ENCODE data around the gene KRT27. TPM values are rescaled to one million over a fixed set of nuclear protein-coding genes. Genes with fewer than 3 reads are reported as not detected.

Gene KRT27
- total RNA-seq, 2 experiments from 2014 or later: not detected

DNA sequence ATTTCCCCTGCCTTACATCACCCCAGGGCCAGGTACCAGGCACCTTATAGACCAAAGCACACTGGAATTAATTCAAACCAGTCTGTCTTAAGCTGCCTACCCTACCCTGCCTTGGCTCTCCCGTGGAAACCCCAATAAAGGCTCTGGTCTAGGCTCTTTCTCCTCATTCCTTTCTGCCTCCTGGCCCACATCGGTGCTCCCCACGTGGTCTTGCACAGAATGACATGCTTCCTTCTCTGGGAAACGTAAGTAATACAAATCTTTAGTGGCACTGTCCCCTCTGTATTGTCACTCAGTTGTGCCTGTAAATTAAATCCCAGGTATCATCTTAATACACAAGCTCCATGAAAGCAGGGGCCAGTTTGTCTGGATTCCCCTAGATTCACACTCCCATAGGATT is 43.8 kb downstream of the KRT27 start:
- ChIA-PET POLR2A (no interaction called here), CTCF (no interaction called here)
- H3K36me3 Mint-ChIP-seq (ENCODE audit: low read depth): no peaks in the 10 kb centered on the region
- peaks cover 7% of the 10 kb centered on the region for H3K9me3 Mint-ChIP-seq (ENCODE audit: insufficient read depth)
- H3K4me3 Mint-ChIP-seq: no peak overlapping the region
- ATAC-seq (no peak), DNase-seq (no peak)
- no peaks in the 10 kb centered on the region for H3K4me1 Mint-ChIP-seq (ENCODE audit: low read depth)
- no peak overlapping the region for H3K27ac Mint-ChIP-seq
- H3K27me3 Mint-ChIP-seq (ENCODE audit: low read depth): peaks cover 29% of the 10 kb centered on the region

DNA sequence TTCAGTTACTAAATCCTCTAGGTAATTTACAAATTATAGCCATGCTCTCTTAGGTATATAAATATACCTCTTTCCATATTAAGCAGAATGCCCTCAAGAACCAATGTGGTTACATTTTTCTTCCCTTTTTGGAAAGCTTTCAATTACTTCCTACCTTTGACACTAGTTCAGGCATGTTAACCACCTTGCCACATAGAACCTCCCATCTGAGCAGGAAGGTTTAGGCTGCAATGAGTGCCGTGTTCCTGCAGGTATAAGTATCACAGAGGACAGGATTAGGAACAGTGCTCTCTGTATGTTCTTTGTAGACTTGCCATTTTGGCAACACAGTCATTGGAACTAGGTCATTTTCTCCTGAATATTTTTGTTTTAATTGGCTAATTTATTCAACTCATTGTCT is 47.3 kb downstream of the KRT27 start:
- no peak overlapping the region for H3K27ac Mint-ChIP-seq
- H3K4me1 Mint-ChIP-seq (ENCODE audit: low read depth): no peaks in the 10 kb centered on the region
- ATAC-seq (no peak), DNase-seq (no peak)
- CTCF ChIA-PET: no interaction called here
- H3K9me3 Mint-ChIP-seq (ENCODE audit: insufficient read depth): no peaks in the 10 kb centered on the region
- no peaks in the 10 kb centered on the region for H3K36me3 Mint-ChIP-seq (ENCODE audit: low read depth)
- H3K27me3 Mint-ChIP-seq (ENCODE audit: low read depth): peaks cover 31% of the 10 kb centered on the region
- POLR2A ChIA-PET: no interaction called here
- H3K4me3 Mint-ChIP-seq: no peak overlapping the region

DNA sequence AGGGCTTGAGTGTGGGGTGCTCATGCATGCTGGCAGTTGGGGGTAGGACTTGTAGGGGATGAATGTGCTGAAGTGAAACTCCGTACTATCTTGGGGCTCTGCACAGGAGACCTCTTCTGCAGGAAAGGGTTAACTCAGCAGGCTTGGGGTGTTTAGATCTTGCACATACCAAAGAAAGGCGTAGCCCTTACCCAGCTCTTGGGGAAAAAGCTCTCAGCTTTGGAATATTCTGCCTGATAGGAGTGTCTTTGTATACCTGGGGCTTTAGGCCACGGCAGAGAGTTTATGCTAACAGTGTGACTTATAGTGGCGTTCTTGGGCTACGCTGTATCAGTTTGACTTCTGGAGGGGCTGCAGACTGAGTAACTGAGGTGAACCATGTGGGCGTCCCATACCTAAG is 48.3 kb downstream of the KRT27 start:
- Mint-ChIP-seq H3K9me3 (ENCODE audit: insufficient read depth) (no peaks in the 10 kb centered on the region), H3K4me3 (no peak overlapping the region), H3K4me1 (ENCODE audit: low read depth) (no peaks in the 10 kb centered on the region), H3K36me3 (ENCODE audit: low read depth) (no peaks in the 10 kb centered on the region), H3K27ac (no peak overlapping the region), H3K27me3 (ENCODE audit: low read depth) (peaks cover 30% of the 10 kb centered on the region)
- ChIA-PET CTCF (no interaction called here), POLR2A (no interaction called here)
- no peak for ATAC-seq
- DNase-seq: no peak

DNA sequence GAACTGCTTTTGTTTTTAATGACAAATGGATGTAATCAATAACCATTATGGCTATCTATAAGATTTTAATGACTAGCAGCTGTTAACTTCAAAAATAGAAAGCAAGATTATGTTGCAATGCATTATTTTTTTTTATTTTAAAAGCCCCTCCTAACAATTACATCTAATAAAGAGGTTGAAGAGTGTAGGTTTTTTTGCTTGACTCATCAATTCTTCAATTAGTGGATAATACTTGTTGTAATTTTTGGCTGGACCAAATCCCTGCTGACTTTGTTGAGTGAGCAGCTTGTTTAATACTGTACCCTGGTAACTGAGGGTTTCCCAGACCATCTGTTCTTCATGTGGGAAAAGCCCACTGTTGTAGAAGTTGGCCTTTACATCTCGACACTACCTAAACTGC is 51.4 kb downstream of the KRT27 start:
- no peaks in the 10 kb centered on the region for H3K36me3 Mint-ChIP-seq (ENCODE audit: low read depth)
- POLR2A ChIA-PET: no interaction called here
- no peak overlapping the region for H3K27ac Mint-ChIP-seq
- ATAC-seq (no peak), DNase-seq (no peak)
- CTCF ChIA-PET: interaction anchor here (1.4 to 1.6 kb wide), 2 partner anchors 12 to 171 kb away, joined by 3 to 4 read pairs; no protein-coding TSS in a partner anchor
- no peak overlapping the region for H3K4me3 Mint-ChIP-seq
- H3K27me3 Mint-ChIP-seq (ENCODE audit: low read depth): peaks cover 28% of the 10 kb centered on the region
- H3K4me1 Mint-ChIP-seq (ENCODE audit: low read depth): no peaks in the 10 kb centered on the region
- H3K9me3 Mint-ChIP-seq (ENCODE audit: insufficient read depth): no peaks in the 10 kb centered on the region

DNA sequence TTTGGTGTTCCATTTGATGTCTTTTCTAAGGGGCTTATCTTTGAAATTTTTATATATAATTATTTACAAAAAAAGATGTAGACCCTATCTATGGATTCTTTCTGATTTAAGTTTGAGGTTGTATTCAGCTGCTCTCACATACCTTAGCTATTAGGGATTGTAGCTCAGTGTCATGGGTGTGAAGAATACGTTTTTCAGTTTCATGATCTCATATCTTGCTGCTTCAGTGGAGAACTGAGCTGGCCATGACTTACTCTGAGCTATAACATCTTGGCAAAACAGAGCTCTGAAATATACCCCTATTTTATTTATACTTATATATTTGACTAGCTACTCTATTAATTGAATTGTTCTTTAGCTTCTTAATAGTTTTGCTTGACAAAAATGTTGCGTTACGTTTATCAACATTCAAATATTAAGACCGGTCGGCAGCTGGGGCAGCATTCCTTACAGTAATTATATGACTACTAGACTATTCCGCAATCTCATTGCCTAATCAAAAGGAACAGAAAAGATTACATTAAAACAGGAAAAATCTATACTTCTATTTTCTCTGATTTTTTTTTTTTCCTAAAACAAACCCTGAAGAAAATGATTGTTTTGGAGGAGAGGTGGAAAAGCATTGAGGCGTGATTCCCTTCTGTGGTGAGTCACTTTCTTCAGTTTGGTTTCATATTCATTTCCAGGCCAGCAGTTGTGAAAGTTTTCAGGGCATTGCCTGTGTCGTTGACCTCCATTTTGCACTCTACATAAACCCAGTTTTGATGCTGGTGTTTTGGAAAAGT is 54.7 kb downstream of the KRT27 start:
- POLR2A ChIA-PET: no interaction called here
- no peaks in the 10 kb centered on the region for H3K36me3 Mint-ChIP-seq (ENCODE audit: low read depth)
- H3K9me3 Mint-ChIP-seq (ENCODE audit: insufficient read depth): no peaks in the 10 kb centered on the region

DNA sequence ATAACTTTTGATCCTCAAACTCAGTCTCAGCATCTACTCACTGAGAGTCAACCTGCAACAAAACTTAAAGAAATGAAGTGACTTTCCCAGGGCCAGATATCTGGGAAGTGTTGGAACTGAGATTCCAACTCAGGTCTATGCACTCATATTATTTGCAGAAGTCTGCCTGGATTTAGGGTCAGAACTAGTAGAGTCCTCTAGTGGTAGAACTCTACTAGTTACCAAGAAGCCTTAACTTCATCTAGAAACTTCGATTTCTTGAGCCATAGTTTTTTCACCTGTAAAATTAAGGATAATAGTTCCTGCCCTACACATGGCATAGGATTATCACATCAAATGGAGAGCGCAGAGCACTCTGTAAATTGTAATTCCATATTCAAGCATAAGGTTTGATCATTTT is 55.4 kb downstream of the KRT27 start:
- no peak for DNase-seq
- Mint-ChIP-seq H3K27me3 (ENCODE audit: low read depth) (peaks cover 29% of the 10 kb centered on the region), H3K36me3 (ENCODE audit: low read depth) (no peaks in the 10 kb centered on the region), H3K27ac (no peak overlapping the region), H3K4me1 (ENCODE audit: low read depth) (no peaks in the 10 kb centered on the region), H3K9me3 (ENCODE audit: insufficient read depth) (no peaks in the 10 kb centered on the region), H3K4me3 (no peak overlapping the region)
- ChIA-PET POLR2A (no interaction called here), CTCF (interaction anchor here (1.0 to 1.3 kb wide), 3 partner anchors 22 to 111 kb away, joined by 3 read pairs; no protein-coding TSS in a partner anchor)
- ATAC-seq: no peak

More for the DNA sequence above, 54.7 kb downstream of the KRT27 start:
- peaks cover 29% of the 10 kb centered on the region for H3K27me3 Mint-ChIP-seq (ENCODE audit: low read depth)
- H3K27ac Mint-ChIP-seq: no peak overlapping the region
- no peaks in the 10 kb centered on the region for H3K4me1 Mint-ChIP-seq (ENCODE audit: low read depth)
- no peak for DNase-seq
- ATAC-seq: no peak
- CTCF ChIA-PET: interaction anchor here (0.7 to 1.3 kb wide), 5 partner anchors 23 to 112 kb away, joined by 3 read pairs; no protein-coding TSS in a partner anchor
- no peak overlapping the region for H3K4me3 Mint-ChIP-seq

Other genes starting within 250 kb of the KRT27 start
- 100 to 1,000 TPM; 171 to 173 TPM for gene CCR7, start 217.1 kb downstream of the KRT27 start, total RNA-seq
- 100 to 1,000 TPM; 104 to 110 TPM for gene SMARCE1, start 134.7 kb downstream of the KRT27 start, total RNA-seq
- gene KRT222, start 117.4 kb downstream of the KRT27 start, total RNA-seq: not detected
- not detected for gene KRT24, start 78.8 kb downstream of the KRT27 start, total RNA-seq
- gene KRT25, start 27.2 kb downstream of the KRT27 start, total RNA-seq: not detected
- not detected for gene KRT26, start 10.3 kb downstream of the KRT27 start, total RNA-seq
- not detected for gene KRT28, start 17.4 kb upstream of the KRT27 start, total RNA-seq
- 10 to 100 TPM; 26.9 to 28.2 TPM for gene KRT10, start 40.1 kb upstream of the KRT27 start, total RNA-seq
- not detected for gene KRT12, start 84.7 kb upstream of the KRT27 start, total RNA-seq
- gene KRT20, start 102.7 kb upstream of the KRT27 start, total RNA-seq: not detected
- gene KRT23, start 155.1 kb upstream of the KRT27 start, total RNA-seq: not detected
- gene KRT39, start 184.4 kb upstream of the KRT27 start, total RNA-seq: not detected
- gene KRT40, start 201.8 kb upstream of the KRT27 start, total RNA-seq: not detected
- not detected for gene KRTAP3-3, start 211.6 kb upstream of the KRT27 start, total RNA-seq
- gene KRTAP3-2, start 217.4 kb upstream of the KRT27 start, total RNA-seq: not detected
- not detected for gene KRTAP3-1, start 226.6 kb upstream of the KRT27 start, total RNA-seq
- not detected for gene KRTAP1-5, start 244.7 kb upstream of the KRT27 start, total RNA-seq
- gene KRTAP1-4, start 247.6 kb upstream of the KRT27 start, total RNA-seq: not detected

Measured in activated CD8-positive, alpha-beta T cell treated with anti-CD3 and anti-CD28 coated beads, Interleukin-2, amount 10 ng/mL, durations not matched to agents 7 days and 5 days (primary cell).